ENCODE data around the gene NBAS.

Gene NBAS

DNA sequence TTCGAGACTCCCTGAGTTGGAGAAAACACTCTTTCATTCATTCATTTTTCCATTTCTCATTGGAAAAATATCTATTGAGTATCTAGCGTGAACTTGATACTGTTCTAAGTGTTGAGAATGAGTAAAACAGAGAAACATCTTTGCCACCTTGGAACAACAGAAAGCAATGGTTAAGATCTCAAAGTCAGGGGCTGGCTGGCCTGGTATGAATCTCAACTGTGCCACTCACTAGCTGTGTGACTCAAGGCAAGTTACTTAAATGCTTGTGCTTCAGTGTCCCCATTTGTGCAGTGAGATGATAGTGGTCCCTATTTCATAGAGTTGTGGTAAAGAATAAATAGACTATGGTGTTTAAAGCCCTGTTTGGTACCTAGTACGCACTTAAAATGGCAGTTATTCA is 415.2 kb downstream of the NBAS start:
- H3K9me3 Mint-ChIP-seq: no peaks in the 10 kb centered on the region
- H3K27me3 Mint-ChIP-seq (ENCODE audit: low read depth): no peaks in the 10 kb centered on the region
- TF ChIP-seq, protein P1, sequence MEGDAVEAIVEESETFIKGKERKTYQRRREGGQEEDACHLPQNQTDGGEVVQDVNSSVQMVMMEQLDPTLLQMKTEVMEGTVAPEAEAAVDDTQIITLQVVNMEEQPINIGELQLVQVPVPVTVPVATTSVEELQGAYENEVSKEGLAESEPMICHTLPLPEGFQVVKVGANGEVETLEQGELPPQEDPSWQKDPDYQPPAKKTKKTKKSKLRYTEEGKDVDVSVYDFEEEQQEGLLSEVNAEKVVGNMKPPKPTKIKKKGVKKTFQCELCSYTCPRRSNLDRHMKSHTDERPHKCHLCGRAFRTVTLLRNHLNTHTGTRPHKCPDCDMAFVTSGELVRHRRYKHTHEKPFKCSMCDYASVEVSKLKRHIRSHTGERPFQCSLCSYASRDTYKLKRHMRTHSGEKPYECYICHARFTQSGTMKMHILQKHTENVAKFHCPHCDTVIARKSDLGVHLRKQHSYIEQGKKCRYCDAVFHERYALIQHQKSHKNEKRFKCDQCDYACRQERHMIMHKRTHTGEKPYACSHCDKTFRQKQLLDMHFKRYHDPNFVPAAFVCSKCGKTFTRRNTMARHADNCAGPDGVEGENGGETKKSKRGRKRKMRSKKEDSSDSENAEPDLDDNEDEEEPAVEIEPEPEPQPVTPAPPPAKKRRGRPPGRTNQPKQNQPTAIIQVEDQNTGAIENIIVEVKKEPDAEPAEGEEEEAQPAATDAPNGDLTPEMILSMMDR (IDR thresholded peaks at IDR 0.05; ENCODE audit: unreplicated experiment in 3 of 3): no peak
- H3K36me3 Mint-ChIP-seq (ENCODE audit: low read depth): no peaks in the 10 kb centered on the region
- peaks cover 5% of the 10 kb centered on the region for H3K4me1 Mint-ChIP-seq
- no peak overlapping the region for H3K27ac Mint-ChIP-seq
- no peak overlapping the region for H3K4me3 Mint-ChIP-seq

GRCh38 chr2:15145046-15145817 is 415.9 kb downstream of the NBAS start:
- Mint-ChIP-seq H3K4me3 (no peak overlapping the region), H3K36me3 (ENCODE audit: low read depth) (no peaks in the 10 kb centered on the region)
- TF ChIP-seq, protein P1 (IDR thresholded peaks at IDR 0.05; ENCODE audit: unreplicated experiment in 3 of 3): no peak

DNA sequence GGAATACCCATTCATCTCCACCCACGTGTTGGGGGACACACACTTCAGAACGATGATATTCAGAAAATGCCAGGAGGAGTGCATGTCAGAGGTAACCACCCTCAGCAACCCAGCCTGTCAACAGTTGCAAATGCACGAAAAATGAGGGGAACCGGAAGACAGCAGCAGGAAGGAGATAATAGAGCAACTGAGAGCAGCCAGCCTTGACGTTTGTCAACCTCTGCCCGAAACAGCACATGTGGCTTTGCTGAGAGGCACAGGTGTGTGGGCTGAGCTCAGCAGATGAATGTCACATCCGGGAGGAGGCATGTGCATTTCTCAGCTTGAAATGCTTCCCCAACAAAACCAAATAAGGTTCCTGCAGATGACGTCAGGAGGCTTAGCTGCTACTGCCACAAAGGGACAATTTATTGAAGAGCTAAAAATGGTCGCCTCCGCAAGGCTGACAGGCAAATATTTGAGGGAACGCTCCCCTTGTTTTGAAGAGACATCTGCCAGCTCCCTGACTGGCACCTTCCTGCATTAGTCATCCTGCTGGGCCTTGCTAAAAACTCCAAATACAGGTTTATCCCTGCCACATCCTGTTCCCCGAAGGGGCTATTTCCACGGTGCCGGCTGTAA is 419.0 kb downstream of the NBAS start:
- TF ChIP-seq, protein P1 (IDR thresholded peaks at IDR 0.05; ENCODE audit: unreplicated experiment in 3 of 3): no peak
- H3K9me3 Mint-ChIP-seq: no peaks in the 10 kb centered on the region
- no peak overlapping the region for H3K4me3 Mint-ChIP-seq
- H3K36me3 Mint-ChIP-seq (ENCODE audit: low read depth): no peaks in the 10 kb centered on the region
- peaks cover 5% of the 10 kb centered on the region for H3K4me1 Mint-ChIP-seq
- no peak overlapping the region for H3K27ac Mint-ChIP-seq
- no peaks in the 10 kb centered on the region for H3K27me3 Mint-ChIP-seq (ENCODE audit: low read depth)

More at GRCh38 chr2:15145046-15145817, 415.9 kb downstream of the NBAS start:
- no peaks in the 10 kb centered on the region for H3K27me3 Mint-ChIP-seq (ENCODE audit: low read depth)
- no peak overlapping the region for H3K27ac Mint-ChIP-seq
- no peaks in the 10 kb centered on the region for H3K9me3 Mint-ChIP-seq
- peaks cover 5% of the 10 kb centered on the region for H3K4me1 Mint-ChIP-seq

GRCh38 chr2:15141211-15141610 is 419.9 kb downstream of the NBAS start:
- TF ChIP-seq, protein P1 (IDR thresholded peaks at IDR 0.05; ENCODE audit: unreplicated experiment in 3 of 3): no peak
- no peaks in the 10 kb centered on the region for H3K36me3 Mint-ChIP-seq (ENCODE audit: low read depth)
- H3K27ac Mint-ChIP-seq: no peak overlapping the region
- H3K9me3 Mint-ChIP-seq: no peaks in the 10 kb centered on the region
- H3K27me3 Mint-ChIP-seq (ENCODE audit: low read depth): no peaks in the 10 kb centered on the region
- peaks cover 5% of the 10 kb centered on the region for H3K4me1 Mint-ChIP-seq
- no peak overlapping the region for H3K4me3 Mint-ChIP-seq

GRCh38 chr2:15136639-15137038 is 424.5 kb downstream of the NBAS start:
- Mint-ChIP-seq H3K4me1 (no peaks in the 10 kb centered on the region), H3K4me3 (no peak overlapping the region), H3K27ac (no peak overlapping the region), H3K9me3 (peaks cover 7% of the 10 kb centered on the region), H3K36me3 (ENCODE audit: low read depth) (no peaks in the 10 kb centered on the region), H3K27me3 (ENCODE audit: low read depth) (no peaks in the 10 kb centered on the region)
- TF ChIP-seq, protein P1 (IDR thresholded peaks at IDR 0.05; ENCODE audit: unreplicated experiment in 3 of 3): no peak
